ENCODE data around the gene RAB5B. TPM values are rescaled to one million over a fixed set of nuclear protein-coding genes. Genes with fewer than 3 reads are reported as not detected.

RAB5B gene
- total RNA-seq, 1 donor from 2014 or later, result 119 TPM

GRCh38 chr12:55940065-55940732 is 33.7 kb upstream of the RAB5B start:
- peak; percentile 75 for DNase-seq (ENCODE audit: low read depth)

GRCh38 chr12:55942055-55942454 is 31.8 kb upstream of the RAB5B start:
- no peak for DNase-seq (ENCODE audit: low read depth)

GRCh38 chr12:55942577-55943136 is 31.2 kb upstream of the RAB5B start:
- DNase-seq (ENCODE audit: low read depth), result peak; percentile 37

GRCh38 chr12:55946553-55946952 is 27.3 kb upstream of the RAB5B start:
- no peak for DNase-seq (ENCODE audit: low read depth)

- no peak for DNase-seq (ENCODE audit: low read depth)
Measured at GRCh38 chr12:55955344-55955743, 18.5 kb upstream of the RAB5B start.

- peak; percentile 83 for DNase-seq (ENCODE audit: low read depth)
Measured at GRCh38 chr12:55955800-55956508, 17.9 kb upstream of the RAB5B start.

- no peak for DNase-seq (ENCODE audit: low read depth)
Measured at GRCh38 chr12:55957106-55957859, 16.6 kb upstream of the RAB5B start.

- no peak for DNase-seq (ENCODE audit: low read depth)
Measured at GRCh38 chr12:55963760-55964159, 10.1 kb upstream of the RAB5B start.

GRCh38 chr12:55965240-55965639 is 8.6 kb upstream of the RAB5B start:
- DNase-seq (ENCODE audit: low read depth), result no peak

- no peak for DNase-seq (ENCODE audit: low read depth)
Measured at GRCh38 chr12:55965941-55966407, 7.9 kb upstream of the RAB5B start, which contains the start of gene PMEL. TSS of gene PMEL (minus strand) at chr12:55966042. CDS start at chr12:55966011, 31 bp downstream.

- peak; percentile 64 for DNase-seq (ENCODE audit: low read depth)
Measured at GRCh38 chr12:55966408-55967281, 7.2 kb upstream of the RAB5B start, which contains the start of gene CDK2. TSS of gene CDK2 (plus strand) at chr12:55966830. CDS start at chr12:55967009, 179 bp downstream.

GRCh38 chr12:55969356-55969755 is 4.5 kb upstream of the RAB5B start:
- no peak for DNase-seq (ENCODE audit: low read depth)

GRCh38 chr12:55970775-55971174 is 3.1 kb upstream of the RAB5B start:
- DNase-seq (ENCODE audit: low read depth), result no peak

- peak; percentile 90 for DNase-seq (ENCODE audit: low read depth)
Measured at GRCh38 chr12:55972042-55972441, 1.8 kb upstream of the RAB5B start.

GRCh38 chr12:55972456-55972855 is 1.4 kb upstream of the RAB5B start:
- no peak for DNase-seq (ENCODE audit: low read depth)

- no peak for DNase-seq (ENCODE audit: low read depth)
Measured at GRCh38 chr12:55972911-55973598, 823 bp upstream of the RAB5B start.

- DNase-seq (ENCODE audit: low read depth), result peak; percentile 58
Measured at GRCh38 chr12:55974308-55974730, 441 bp downstream of the RAB5B start.

GRCh38 chr12:55978393-55978792 is 4.5 kb downstream of the RAB5B start:
- DNase-seq (ENCODE audit: low read depth), result no peak

GRCh38 chr12:55979069-55979468 is 5.2 kb downstream of the RAB5B start:
- no peak for DNase-seq (ENCODE audit: low read depth)

- peak; percentile 65 for DNase-seq (ENCODE audit: low read depth)
Measured at GRCh38 chr12:55981882-55982281, 8.0 kb downstream of the RAB5B start.
